HFF-Myc (cell line): ENCODE measurements around the gene NELL1.

Experiments used
- DNase-seq: peaks from one replicate; pipeline ENCODE4 v3.0.0-alpha.2; 2011; ENCODE audit warnings: low read depth; ENCODE audit errors: extremely low read depth
- H3K4me3 ChIP-seq: replicated peaks from 2 replicates; pipeline ENCODE4 v1.5.1; 2011; ENCODE audit warnings: low read depth, mild to moderate bottlenecking, control low read depth, low read length
- TF ChIP-seq, protein P1 (sequence below): IDR thresholded peaks from 2 replicates; pipeline ENCODE4 v1.5.1; 2012; ENCODE audit warnings: mild to moderate bottlenecking, low read depth, low read length, control low read depth; ENCODE audit errors: missing control alignments

Gene NELL1

DNA sequence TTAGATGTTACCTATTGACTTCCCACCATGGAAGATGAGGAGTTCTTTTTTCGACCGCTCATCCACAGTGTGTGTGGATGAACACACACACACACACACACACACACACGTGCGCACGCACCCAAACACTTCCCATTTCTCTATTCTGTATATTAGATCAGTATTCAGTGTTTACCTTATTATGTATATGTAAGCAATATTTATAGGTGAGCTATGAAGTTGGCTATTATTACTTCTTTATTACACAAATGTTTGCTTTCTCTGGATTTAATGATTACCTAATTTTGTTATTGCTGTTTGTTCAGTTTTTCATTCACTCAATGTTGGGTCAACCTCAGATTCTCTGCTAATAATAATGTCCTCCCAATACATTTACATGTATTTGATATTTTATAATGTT is 721.0 kb downstream of the NELL1 start:
- no peak for DNase-seq
- TF ChIP-seq, protein P1, sequence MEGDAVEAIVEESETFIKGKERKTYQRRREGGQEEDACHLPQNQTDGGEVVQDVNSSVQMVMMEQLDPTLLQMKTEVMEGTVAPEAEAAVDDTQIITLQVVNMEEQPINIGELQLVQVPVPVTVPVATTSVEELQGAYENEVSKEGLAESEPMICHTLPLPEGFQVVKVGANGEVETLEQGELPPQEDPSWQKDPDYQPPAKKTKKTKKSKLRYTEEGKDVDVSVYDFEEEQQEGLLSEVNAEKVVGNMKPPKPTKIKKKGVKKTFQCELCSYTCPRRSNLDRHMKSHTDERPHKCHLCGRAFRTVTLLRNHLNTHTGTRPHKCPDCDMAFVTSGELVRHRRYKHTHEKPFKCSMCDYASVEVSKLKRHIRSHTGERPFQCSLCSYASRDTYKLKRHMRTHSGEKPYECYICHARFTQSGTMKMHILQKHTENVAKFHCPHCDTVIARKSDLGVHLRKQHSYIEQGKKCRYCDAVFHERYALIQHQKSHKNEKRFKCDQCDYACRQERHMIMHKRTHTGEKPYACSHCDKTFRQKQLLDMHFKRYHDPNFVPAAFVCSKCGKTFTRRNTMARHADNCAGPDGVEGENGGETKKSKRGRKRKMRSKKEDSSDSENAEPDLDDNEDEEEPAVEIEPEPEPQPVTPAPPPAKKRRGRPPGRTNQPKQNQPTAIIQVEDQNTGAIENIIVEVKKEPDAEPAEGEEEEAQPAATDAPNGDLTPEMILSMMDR: no peak
- H3K4me3 ChIP-seq: no peak overlapping the region

GRCh38 chr11:21396342-21397008 is 727.1 kb downstream of the NELL1 start:
- no peak for DNase-seq
- TF ChIP-seq, protein P1: no peak
- H3K4me3 ChIP-seq: no peak overlapping the region

DNA sequence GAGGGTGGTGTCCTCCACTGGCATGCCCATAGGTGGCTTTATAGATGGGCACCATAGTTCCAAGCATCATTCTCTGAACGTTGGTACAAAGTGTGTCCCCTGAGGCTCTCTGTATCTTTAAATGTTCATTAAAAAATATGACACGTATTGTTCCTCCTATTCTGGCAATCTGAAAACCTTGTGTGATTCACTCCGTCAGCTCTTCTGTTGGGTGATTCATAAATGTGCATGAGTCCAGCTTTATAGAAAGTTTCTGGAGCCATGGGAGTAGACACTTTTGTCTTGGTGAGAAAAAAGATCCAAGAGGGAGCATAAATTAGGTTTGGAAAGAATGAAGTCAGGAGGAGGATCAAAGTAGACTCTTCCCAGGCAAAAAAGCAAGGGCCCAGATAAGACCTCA is 728.8 kb downstream of the NELL1 start:
- DNase-seq: no peak
- TF ChIP-seq, protein P1: no peak
- H3K4me3 ChIP-seq: no peak overlapping the region

GRCh38 chr11:21401496-21401895 is 732.1 kb downstream of the NELL1 start:
- DNase-seq: no peak
- H3K4me3 ChIP-seq: no peak overlapping the region
- TF ChIP-seq, protein P1: no peak

GRCh38 chr11:21402274-21402673 is 732.9 kb downstream of the NELL1 start:
- TF ChIP-seq, protein P1: no peak
- DNase-seq: no peak

DNA sequence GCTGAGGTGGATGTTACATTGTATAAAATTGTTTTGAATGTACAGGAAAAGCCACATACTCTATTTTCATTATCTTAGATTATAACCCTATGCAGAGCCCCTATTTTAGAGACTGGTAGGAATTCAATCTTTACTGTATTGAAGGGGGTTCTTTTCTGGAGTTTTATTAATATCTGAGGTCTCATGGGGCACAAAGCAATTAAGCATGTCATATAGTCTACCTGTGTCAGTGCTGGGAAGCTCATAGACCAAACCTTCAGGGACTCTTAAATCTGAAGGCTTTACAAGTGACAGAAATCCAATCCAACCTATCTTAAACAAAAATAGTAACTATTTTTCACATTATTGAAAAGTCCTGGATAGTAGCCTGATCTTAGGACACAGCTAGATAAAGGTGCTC is 733.7 kb downstream of the NELL1 start:
- TF ChIP-seq, protein P1: no peak
- DNase-seq: no peak

More at GRCh38 chr11:21402274-21402673, 732.9 kb downstream of the NELL1 start:
- H3K4me3 ChIP-seq: no peak overlapping the region

GRCh38 chr11:21405422-21405821 is 736.0 kb downstream of the NELL1 start:
- TF ChIP-seq, protein P1: no peak
- no peak overlapping the region for H3K4me3 ChIP-seq
- DNase-seq: no peak

More for the DNA sequence above, 733.7 kb downstream of the NELL1 start:
- no peak overlapping the region for H3K4me3 ChIP-seq
